B cell (primary cell): Measurements from ENCODE around the gene CDA. TPM values are rescaled to one million over a fixed set of nuclear protein-coding genes. Genes with fewer than 3 reads are reported as not detected.

ENCODE experiments used
- ATAC-seq: fragments of 200-7000 bp; cut with Tn5 transposase; one replicate; pipeline ENCODE4 v1.10.0; 2021; ENCODE audit warnings: low read depth, mild to moderate bottlenecking, moderate number of reproducible peaks, moderate library complexity
- CTCF ChIA-PET: fragments of 350-600 bp; sonication (Branson Sonifier 250); formaldehyde crosslinking; loops from one replicate; lab custom pipeline; 2021; ENCODE audit warnings: antibody characterized with exemption, inconsistent platforms; lab: Charles Lee
- POLR2A ChIA-PET: fragments of 350-600 bp; sonication (Branson Sonifier 250); formaldehyde crosslinking; loops from one replicate; lab custom pipeline; 2021; ENCODE audit warnings: antibody characterized with exemption; lab: Charles Lee
- DNase-seq: peaks from one replicate; pipeline ENCODE4 v3.0.0; 2013
- H2AFZ ChIP-seq: 2 replicates; pipeline ENCODE4 v1.6.1; 2012; ENCODE audit warnings: mild to moderate bottlenecking, low read depth, low read length; ENCODE audit not compliant: insufficient read depth, poor library complexity, severe bottlenecking
- H3K27ac ChIP-seq, 2 donors: 1 replicate in 1 of 2; 2 replicates in 1 of 2; pipeline ENCODE4 v1.5.1; 2012 to 2013; ENCODE audit warnings: low read length in 2 of 2, mild to moderate bottlenecking in 2 of 2, moderate library complexity in 1 of 2
- H3K27me3 ChIP-seq, 4 experiments: fragments of 200-600 bp in 1 of 4; sonication (generic) in 1 of 4; replicated peaks in 1 of 4; 1 replicate in 2 of 4; 2 replicates in 2 of 4; pipeline versions ENCODE4 v1.6.1 to v1.7.0; 2013 to 2016; ENCODE audit warnings: low read length in 3 of 4, mild to moderate bottlenecking in 2 of 4, mixed read lengths in 1 of 4, moderate library complexity in 1 of 4; ENCODE audit not compliant: insufficient read depth in 4 of 4, control insufficient read depth in 3 of 4; ENCODE audit errors: control extremely low read depth in 1 of 4
- H3K36me3 ChIP-seq, 2 experiments: replicated peaks in 1 of 2; 1 replicate in 1 of 2; 2 replicates in 1 of 2; pipeline versions ENCODE4 v1.6.1 to v1.7.1; 2013; ENCODE audit warnings: low read length in 1 of 2; ENCODE audit not compliant: insufficient read depth in 2 of 2, control insufficient read depth in 1 of 2; ENCODE audit errors: control extremely low read depth in 1 of 2, extremely low read depth in 1 of 2
- H3K4me1 ChIP-seq, 2 donors: fragments of 200-600 bp in 1 of 2; sonication (generic) in 1 of 2; 1 replicate in 1 of 2; 2 replicates in 1 of 2; pipeline versions ENCODE4 v1.5.1 to v1.6.1; 2013 to 2017; ENCODE audit warnings: low read length in 2 of 2; ENCODE audit not compliant: control insufficient read depth in 2 of 2, insufficient read depth in 2 of 2
- H3K4me2 ChIP-seq: replicated peaks from 2 replicates; pipeline ENCODE3; 2012; ENCODE audit warnings: mild to moderate bottlenecking, low read depth, low read length; ENCODE audit not compliant: poor library complexity, severe bottlenecking
- H3K4me3 ChIP-seq, 5 experiments: fragments of 200-600 bp in 1 of 5; sonication (generic) in 1 of 5; 1 replicate in 3 of 5; 2 replicates in 2 of 5; pipeline versions ENCODE4 v1.5.1 to v1.7.0; 2011 to 2016; ENCODE audit warnings: low read length in 4 of 5, mild to moderate bottlenecking in 4 of 5, low read depth in 2 of 5, control low read depth in 1 of 5, moderate library complexity in 1 of 5; ENCODE audit not compliant: insufficient read depth in 1 of 5; ENCODE audit errors: control extremely low read depth in 1 of 5, extremely low read depth in 1 of 5
- H3K79me2 ChIP-seq: fragments of 200-600 bp; sonication (generic); one replicate; pipeline ENCODE4 v1.6.0; 2016; ENCODE audit warnings: low read length; ENCODE audit not compliant: control insufficient read depth, insufficient read depth
- H3K9ac ChIP-seq: fragments of 200-600 bp; sonication (generic); 2 replicates; pipeline ENCODE4 v1.6.1; 2017; ENCODE audit warnings: mild to moderate bottlenecking, low read length, moderate library complexity
- H3K9me3 ChIP-seq, 3 donors: one replicate each; pipeline versions ENCODE4 v1.6.1 to v1.7.1; 2013; ENCODE audit warnings: low read length in 2 of 3; ENCODE audit not compliant: control insufficient read depth in 2 of 3, insufficient read depth in 1 of 3; ENCODE audit errors: control extremely low read depth in 1 of 3
- H4K20me1 ChIP-seq: 2 replicates; pipeline ENCODE4 v1.6.0; 2012; ENCODE audit warnings: mild to moderate bottlenecking, low read length; ENCODE audit not compliant: insufficient read depth, control insufficient read depth, poor library complexity, severe bottlenecking
- H3K27ac Mint-ChIP-seq: one replicate; pipeline ENCODE4 v1.8.0; 2021; ENCODE audit warnings: mixed read lengths
- H3K27me3 Mint-ChIP-seq: one replicate; pipeline ENCODE4 v1.8.0; 2021; ENCODE audit warnings: mixed read lengths
- H3K4me1 Mint-ChIP-seq: one replicate; pipeline ENCODE4 v1.8.0; 2021; ENCODE audit warnings: mixed read lengths
- H3K4me3 Mint-ChIP-seq: one replicate; pipeline ENCODE4 v1.8.0; 2021; ENCODE audit warnings: mixed read lengths
- H3K9me3 Mint-ChIP-seq: one replicate; pipeline ENCODE4 v1.8.0; 2022; ENCODE audit warnings: mixed read lengths; ENCODE audit not compliant: insufficient read depth
- CTCF ChIP-seq: fragments of 200-600 bp; IDR thresholded peaks from one replicate; pipeline ENCODE4 v1.8.0; 2022; ENCODE audit warnings: antibody characterized with exemption, mild to moderate bottlenecking
- EZH2 ChIP-seq: IDR thresholded peaks from 2 replicates; pipeline ENCODE4 v1.6.1; 2012; ENCODE audit warnings: borderline replicate concordance, low read depth, mild to moderate bottlenecking, moderate library complexity, low read length; ENCODE audit not compliant: insufficient read depth, poor library complexity, severe bottlenecking
- WGBS: methylation state at CpG from one replicate; pipeline ENCODE4 v1.1.5; 2013; ENCODE audit warnings: missing lambda C conversion rate; ENCODE audit not compliant: insufficient coverage; 5-methylcytosine and 5-hydroxymethylcytosine counted together
- intact Hi-C: fragments of 100-400 bp; cut with micrococcal nuclease; formaldehyde crosslinking; loops from one replicate; pipeline ENCODE4 v1.10.0; 2022
- polyA plus RNA-seq: library from polyadenylated mRNA; depleted of rRNA; stranded (reverse); fragments of >200 nt; gene quantifications from 2 replicates; pipeline ENCODE4 v1.2.3, GENCODE V29; 2012
- total RNA-seq, 2 donors: library from RNA; stranded (reverse); fragments of 120-200 nt in 1 of 2; gene quantifications; 1 replicate in 1 of 2; 2 replicates in 1 of 2; pipeline versions ENCODE4 v1.2.3 to v1.2.4, GENCODE V29; 2013 to 2022

CDA gene
- total and polyA plus RNA-seq, 2 donors (not counting 1 experiment from before 2014, with no cell fraction given) = 0.64 TPM; not detected in 1

GRCh38 chr1:20603504-20604464 lies 14.9 kb downstream of the CDA start:
- H3K4me2 ChIP-seq = no peak overlapping the region
- CTCF ChIA-PET = no interaction called here
- no peak for TF ChIP-seq EZH2
- no peak for TF ChIP-seq CTCF

GRCh38 chr1:20604678-20605077 lies 15.8 kb downstream of the CDA start:
- Mint-ChIP-seq H3K27me3 (peaks cover 13% of the 10 kb centered on the region), H3K4me3 (no peak overlapping the region), H3K27ac (no peak overlapping the region), H3K9me3 (no peaks in the 10 kb centered on the region), H3K4me1 (no peaks in the 10 kb centered on the region)
- no peak overlapping the region for H3K4me3 ChIP-seq
- no peaks in the 10 kb centered on the region for H3K79me2 ChIP-seq
- H3K9ac ChIP-seq = no peak overlapping the region
- H3K9me3 ChIP-seq = no peaks in the 10 kb centered on the region
- TF ChIP-seq CTCF (no peak), EZH2 (no peak)
- no peak for DNase-seq
- no peaks in the 10 kb centered on the region for H3K4me1 ChIP-seq
- 77% methylated on average over 6 of the region's 7 CpGs for WGBS
- no peaks in the 10 kb centered on the region for H4K20me1 ChIP-seq
- ATAC-seq = no peak
- H3K36me3 ChIP-seq = no peaks in the 10 kb centered on the region
- intact Hi-C loops = no loop called here
- no peak overlapping the region for H3K27ac ChIP-seq
- POLR2A ChIA-PET = no interaction called here
- no peak overlapping the region for H2AFZ ChIP-seq
- CTCF ChIA-PET = no interaction called here
- H3K4me2 ChIP-seq = no peak overlapping the region
- peaks cover 0 to 7% (median 0%) of the 10 kb centered on the region in 4 experiments for H3K27me3 ChIP-seq

More at GRCh38 chr1:20603504-20604464, 14.9 kb downstream of the CDA start:
- Mint-ChIP-seq H3K4me1 (no peaks in the 10 kb centered on the region), H3K9me3 (no peaks in the 10 kb centered on the region), H3K27ac (no peak overlapping the region), H3K4me3 (no peak overlapping the region), H3K27me3 (peaks cover 16% of the 10 kb centered on the region)
- Histone ChIP-seq H3K36me3 (no peaks in the 10 kb centered on the region), H3K9ac (no peak overlapping the region), H3K9me3 (no peaks in the 10 kb centered on the region), H3K4me3 (no peak overlapping the region), H3K4me1 (no peaks in the 10 kb centered on the region), H3K79me2 (no peaks in the 10 kb centered on the region), H2AFZ (no peak overlapping the region), H3K27me3 (peaks cover 0 to 7% (median 0%) of the 10 kb centered on the region in 4 experiments), H4K20me1 (no peaks in the 10 kb centered on the region), H3K27ac (no peak overlapping the region)
- POLR2A ChIA-PET = no interaction called here
- intact Hi-C loops = no loop called here
- no peak for DNase-seq
- no peak for ATAC-seq
- 93% methylated on average over 6 of the region's 9 CpGs for WGBS
